ENCODE measurements around the gene PLXNB2. TPM values are rescaled to one million over a fixed set of nuclear protein-coding genes. Genes with fewer than 3 reads are reported as not detected.

PLXNB2 gene
- polyA plus RNA-seq, 1 experiment, result 68.0 TPM

DNA sequence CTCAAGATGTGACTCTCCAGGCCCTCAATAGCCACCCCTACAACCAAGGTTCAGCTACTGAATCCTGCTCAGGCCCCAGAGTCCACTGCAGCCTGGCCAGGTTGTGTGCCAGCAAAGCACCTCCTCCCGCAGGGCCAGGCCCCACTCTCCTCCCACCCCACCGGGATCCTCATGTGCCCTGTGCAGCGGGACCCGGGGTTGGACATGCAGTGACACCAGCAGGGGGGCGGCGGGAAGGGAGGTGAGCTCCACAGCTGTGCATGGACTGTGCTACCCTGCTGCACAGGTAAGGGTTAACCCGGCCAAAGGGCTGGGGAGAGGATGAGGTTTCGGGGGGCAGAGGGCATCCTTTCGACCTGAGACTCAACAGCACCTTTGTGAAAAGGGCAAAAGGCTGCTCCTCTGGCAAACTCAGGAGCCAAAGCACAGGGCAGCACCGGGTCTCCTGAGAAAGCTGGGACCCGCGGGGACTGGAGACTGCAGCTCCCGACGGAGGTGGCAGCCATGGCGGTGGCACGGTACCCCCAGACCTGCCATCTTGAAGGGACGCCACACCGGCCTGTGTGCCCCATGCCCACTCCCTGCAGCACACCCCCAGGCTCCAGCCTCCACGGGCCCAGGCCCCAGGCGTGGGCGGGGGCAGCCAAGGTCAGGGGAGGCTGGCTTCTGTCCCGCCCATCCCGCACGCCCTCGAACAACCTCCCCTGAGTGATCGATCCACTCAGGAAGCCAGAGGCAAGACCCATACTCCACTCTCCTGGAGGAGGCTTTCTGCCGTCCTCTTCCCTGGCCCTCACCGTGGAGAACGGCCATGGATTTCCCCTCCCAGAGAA lies 10.6 kb downstream of the PLXNB2 start:
- no peaks in the 10 kb centered on the region; the same call in 1 of the 2 replicates for H3K9me3 ChIP-seq (ENCODE audit: control insufficient read depth, insufficient read depth, low read length)
- DNase-seq (ENCODE audit: low read depth, low spot score), result no peak
- ChIA-PET POLR2A (interaction anchor here (0.7 kb wide), 3 partner anchors 12 to 35 kb away, joined by 3 to 9 read pairs (median 5); partner anchors contain the start of gene MAPK12), CTCF (no interaction called here)
- H3K4me3 ChIP-seq (ENCODE audit: low read depth, low read length), result no peak overlapping the region
- H3K27ac ChIP-seq (ENCODE audit: low read depth, low read length), result no peak overlapping the region
- TF ChIP-seq, protein P1, sequence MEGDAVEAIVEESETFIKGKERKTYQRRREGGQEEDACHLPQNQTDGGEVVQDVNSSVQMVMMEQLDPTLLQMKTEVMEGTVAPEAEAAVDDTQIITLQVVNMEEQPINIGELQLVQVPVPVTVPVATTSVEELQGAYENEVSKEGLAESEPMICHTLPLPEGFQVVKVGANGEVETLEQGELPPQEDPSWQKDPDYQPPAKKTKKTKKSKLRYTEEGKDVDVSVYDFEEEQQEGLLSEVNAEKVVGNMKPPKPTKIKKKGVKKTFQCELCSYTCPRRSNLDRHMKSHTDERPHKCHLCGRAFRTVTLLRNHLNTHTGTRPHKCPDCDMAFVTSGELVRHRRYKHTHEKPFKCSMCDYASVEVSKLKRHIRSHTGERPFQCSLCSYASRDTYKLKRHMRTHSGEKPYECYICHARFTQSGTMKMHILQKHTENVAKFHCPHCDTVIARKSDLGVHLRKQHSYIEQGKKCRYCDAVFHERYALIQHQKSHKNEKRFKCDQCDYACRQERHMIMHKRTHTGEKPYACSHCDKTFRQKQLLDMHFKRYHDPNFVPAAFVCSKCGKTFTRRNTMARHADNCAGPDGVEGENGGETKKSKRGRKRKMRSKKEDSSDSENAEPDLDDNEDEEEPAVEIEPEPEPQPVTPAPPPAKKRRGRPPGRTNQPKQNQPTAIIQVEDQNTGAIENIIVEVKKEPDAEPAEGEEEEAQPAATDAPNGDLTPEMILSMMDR (IDR thresholded peaks at IDR 0.05; ENCODE audit: low read depth, low read length), result no peak
- no peaks in the 10 kb centered on the region for H3K27me3 ChIP-seq (ENCODE audit: control insufficient read depth, insufficient read depth, low read length)

DNA sequence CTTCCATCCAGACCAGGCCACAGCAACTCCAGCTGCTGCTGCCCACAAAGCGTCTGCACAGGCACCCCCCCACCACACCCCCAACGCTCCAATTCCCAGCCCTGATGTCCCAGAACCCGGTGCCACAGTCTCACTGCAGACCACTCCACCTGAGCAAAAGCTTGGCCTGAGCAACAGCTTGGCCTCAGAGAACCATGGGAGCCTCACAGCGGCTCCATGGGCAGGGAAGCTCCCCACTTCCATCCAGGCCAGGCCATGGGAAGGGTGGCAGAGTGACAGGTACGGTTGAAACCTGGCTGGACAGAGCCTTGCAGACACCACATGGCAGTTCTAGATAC lies 13.2 kb downstream of the PLXNB2 start:
- CTCF ChIA-PET, result interaction anchor here (1.0 to 1.2 kb wide), 2 partner anchors 18 to 32 kb away, joined by 3 to 4 read pairs; no protein-coding TSS in a partner anchor
- Histone ChIP-seq H3K9me3 (ENCODE audit: control insufficient read depth, insufficient read depth, low read length) (no peaks in the 10 kb centered on the region; the same call in 1 of the 2 replicates), H3K27ac (ENCODE audit: low read depth, low read length) (peak overlapping the region; percentile 94), H3K27me3 (ENCODE audit: control insufficient read depth, insufficient read depth, low read length) (no peaks in the 10 kb centered on the region), H3K4me3 (ENCODE audit: low read depth, low read length) (no peak overlapping the region)
- TF ChIP-seq, protein P1 (IDR thresholded peaks at IDR 0.05; ENCODE audit: low read depth, low read length), result no peak
- POLR2A ChIA-PET, result interaction anchor here (0.6 to 3.8 kb wide), 3 partner anchors 11 to 31 kb away, joined by 6 to 19 read pairs (median 9); no protein-coding TSS in a partner anchor
- no peak for DNase-seq (ENCODE audit: low read depth, low spot score)

DNA sequence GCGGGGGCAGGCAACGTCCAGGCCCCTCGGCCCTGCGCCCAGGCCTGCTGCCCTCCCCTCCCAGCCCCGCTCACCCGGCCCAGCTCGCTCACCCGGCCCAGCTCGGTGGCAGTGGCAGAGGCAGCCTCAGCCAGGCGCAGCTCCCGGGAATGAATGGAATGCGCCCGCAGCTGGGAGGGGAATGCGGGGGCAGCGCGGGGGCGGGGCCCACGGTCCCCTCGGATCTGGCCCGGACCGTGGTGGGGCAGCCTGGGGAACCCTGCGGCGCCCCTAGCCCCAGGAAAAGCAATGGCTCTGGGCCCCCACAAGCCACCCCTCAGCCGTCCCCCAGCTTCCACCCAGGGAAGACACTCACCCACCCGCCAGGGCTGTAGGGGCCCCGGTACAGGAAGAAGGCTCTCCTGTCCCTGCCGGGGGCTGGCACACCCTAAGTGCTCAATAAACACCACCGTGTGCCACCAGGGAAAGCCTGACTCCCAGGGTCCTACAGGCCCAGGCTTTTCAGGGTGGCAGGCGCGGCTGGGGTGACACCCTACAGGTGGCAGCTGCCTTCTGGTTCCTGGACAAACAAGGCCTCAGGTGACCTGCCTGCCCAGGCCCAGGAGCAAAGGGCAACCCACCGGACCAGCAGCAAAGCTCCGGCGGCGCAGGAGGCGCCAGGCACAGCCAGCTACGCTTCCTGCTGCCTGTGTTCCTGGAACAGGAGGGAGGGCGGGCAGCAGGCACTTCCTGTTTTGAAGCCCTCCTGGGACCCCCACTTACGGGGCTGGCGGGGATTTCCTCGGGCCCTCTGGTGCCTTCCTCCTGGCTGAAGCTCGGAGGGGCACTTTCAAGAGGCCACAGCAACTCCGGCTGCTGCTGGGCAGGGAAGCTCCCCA lies 13.8 kb downstream of the PLXNB2 start:
- DNase-seq (ENCODE audit: low read depth, low spot score), result no peak
- H3K27ac ChIP-seq (ENCODE audit: low read depth, low read length), result peak overlapping the region; percentile 94
- H3K9me3 ChIP-seq (ENCODE audit: control insufficient read depth, insufficient read depth, low read length), result no peaks in the 10 kb centered on the region; the same call in 1 of the 2 replicates
- TF ChIP-seq, protein P1 (IDR thresholded peaks at IDR 0.05; ENCODE audit: low read depth, low read length), result no peak
- no peaks in the 10 kb centered on the region for H3K27me3 ChIP-seq (ENCODE audit: control insufficient read depth, insufficient read depth, low read length)
- POLR2A ChIA-PET, result interaction anchor here (0.6 to 3.8 kb wide), 4 partner anchors 9 to 32 kb away, joined by 4 to 19 read pairs (median 8); no protein-coding TSS in a partner anchor
- H3K4me3 ChIP-seq (ENCODE audit: low read depth, low read length), result peak overlapping the region; percentile 51
- CTCF ChIA-PET, result interaction anchor here (0.6 to 0.7 kb wide), 2 partner anchors 22 to 73 kb away, joined by 4 read pairs; no protein-coding TSS in a partner anchor

DNA sequence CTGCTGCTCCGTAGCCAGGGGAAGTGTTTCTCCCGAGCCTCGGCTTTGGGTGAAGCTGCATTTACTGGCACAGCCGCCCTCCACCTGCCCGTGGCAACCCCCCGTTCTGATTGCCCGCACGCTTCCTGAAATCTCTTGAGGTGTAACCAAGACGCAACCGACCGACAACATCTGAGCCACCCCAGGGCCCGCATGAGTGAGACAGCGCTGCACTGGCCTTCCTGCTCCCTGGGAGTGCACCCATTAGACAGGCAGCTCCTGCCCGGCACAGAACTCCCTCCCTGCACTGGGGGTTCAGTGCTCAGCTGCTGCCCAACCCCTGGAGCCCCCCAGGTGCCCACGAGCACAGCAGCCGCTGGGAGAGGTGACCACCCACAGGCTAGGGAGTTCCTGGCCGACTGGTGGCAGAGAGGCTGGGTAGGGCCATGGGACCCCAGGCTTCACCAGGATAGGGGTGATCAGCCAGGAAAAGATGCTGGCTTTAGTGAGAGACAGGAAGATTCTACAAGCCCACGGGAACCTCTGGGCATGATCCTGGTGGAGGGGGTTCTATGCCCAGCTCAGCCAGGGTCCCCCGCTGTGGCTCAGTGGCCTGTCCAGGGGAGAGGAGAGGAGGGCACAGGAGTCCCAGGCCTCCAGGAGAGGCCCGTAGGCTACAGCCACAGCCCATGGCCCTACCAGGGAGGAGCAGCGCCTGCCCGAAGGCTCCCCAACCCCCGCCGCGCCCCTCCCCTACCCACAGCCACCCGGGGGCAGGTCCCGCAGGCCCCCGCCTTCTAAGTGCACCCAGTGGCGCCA lies 14.6 kb downstream of the PLXNB2 start:
- POLR2A ChIA-PET, result interaction anchor here (1.2 to 3.8 kb wide), 3 partner anchors 10 to 13 kb away, joined by 4 to 19 read pairs (median 9); no protein-coding TSS in a partner anchor
- H3K9me3 ChIP-seq (ENCODE audit: control insufficient read depth, insufficient read depth, low read length), result no peaks in the 10 kb centered on the region; the same call in 1 of the 2 replicates
- H3K27me3 ChIP-seq (ENCODE audit: control insufficient read depth, insufficient read depth, low read length), result no peaks in the 10 kb centered on the region
- peak overlapping the region; percentile 51 for H3K4me3 ChIP-seq (ENCODE audit: low read depth, low read length)
- peak overlapping the region; percentile 80 for H3K27ac ChIP-seq (ENCODE audit: low read depth, low read length)
- no peak for DNase-seq (ENCODE audit: low read depth, low spot score)
- CTCF ChIA-PET, result interaction anchor here (0.6 to 0.8 kb wide), 4 partner anchors 21 to 74 kb away, joined by 3 to 4 read pairs (median 4); no protein-coding TSS in a partner anchor
- TF ChIP-seq, protein P1 (IDR thresholded peaks at IDR 0.05; ENCODE audit: low read depth, low read length), result no peak

Data from AG04450 (cell line).